Glutamatergic neuron (in vitro differentiated cells): ENCODE data around the gene ABHD14A. TPM values are rescaled to one million over a fixed set of nuclear protein-coding genes. Genes with fewer than 3 reads are reported as not detected.

Experiments
- DNase-seq: peaks from one replicate; pipeline ENCODE4 v3.0.0; 2022
- H3K27ac Mint-ChIP-seq: one replicate; pipeline ENCODE4 v1.8.0; 2020; ENCODE audit warnings: mild to moderate bottlenecking, mixed read lengths, inconsistent platforms; ENCODE audit not compliant: unreplicated experiment
- H3K27me3 Mint-ChIP-seq: one replicate; pipeline ENCODE4 v1.8.0; 2020; ENCODE audit warnings: mild to moderate bottlenecking, moderate library complexity, mixed read lengths, inconsistent platforms; ENCODE audit not compliant: unreplicated experiment
- H3K36me3 Mint-ChIP-seq: one replicate; pipeline ENCODE4 v1.8.0; 2020; ENCODE audit warnings: mild to moderate bottlenecking, mixed read lengths, inconsistent platforms; ENCODE audit not compliant: unreplicated experiment
- H3K4me1 Mint-ChIP-seq: one replicate; pipeline ENCODE4 v1.8.0; 2020; ENCODE audit warnings: mild to moderate bottlenecking, low read depth, mixed read lengths, inconsistent platforms; ENCODE audit not compliant: unreplicated experiment
- H3K4me3 Mint-ChIP-seq: one replicate; pipeline ENCODE4 v1.8.0; 2020; ENCODE audit warnings: mild to moderate bottlenecking, mixed read lengths, inconsistent platforms; ENCODE audit not compliant: unreplicated experiment
- H3K9me3 Mint-ChIP-seq: one replicate; pipeline ENCODE4 v1.8.0; 2020; ENCODE audit warnings: mild to moderate bottlenecking, moderate library complexity, mixed read lengths, inconsistent platforms; ENCODE audit not compliant: unreplicated experiment
- total RNA-seq: library from RNA; stranded (reverse); fragmentation: NEBNext Ultra II Directional; extraction: Animal tissue kit (Norgen Biotek cat#: 25700); gene quantifications from one replicate; pipeline ENCODE4 v1.2.1, GENCODE V29; 2021; ENCODE audit not compliant: unreplicated experiment
- TF ChIP-seq, protein P1 (sequence below): fragments of 200-600 bp; sonication (generic); IDR thresholded peaks from one replicate; pipeline ENCODE4 v1.5.0; 2021; ENCODE audit not compliant: partially characterized antibody, unreplicated experiment

ABHD14A gene
- total RNA-seq, 1 donor from 2014 or later, result 12.7 TPM

DNA sequence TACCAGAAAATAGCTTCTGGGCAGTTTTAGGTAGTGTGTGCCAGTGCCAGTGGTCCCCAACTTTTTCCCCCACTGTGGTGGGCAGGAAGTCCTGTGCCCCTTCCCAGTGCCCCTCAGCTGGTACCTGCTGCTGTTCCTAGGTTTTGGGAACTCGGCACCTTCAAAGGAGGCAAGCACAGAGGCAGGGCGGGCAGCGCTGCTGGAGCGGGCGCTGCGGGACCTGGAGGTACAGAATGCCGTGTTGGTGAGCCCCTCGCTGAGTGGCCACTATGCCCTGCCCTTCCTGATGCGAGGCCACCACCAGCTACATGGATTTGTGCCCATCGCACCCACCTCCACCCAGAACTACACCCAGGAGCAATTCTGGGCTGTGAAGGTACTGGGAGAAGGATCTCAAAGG, 5.4 kb downstream of the ABHD14A start:
- no peak overlapping the region for H3K4me3 Mint-ChIP-seq
- TF ChIP-seq, protein P1, sequence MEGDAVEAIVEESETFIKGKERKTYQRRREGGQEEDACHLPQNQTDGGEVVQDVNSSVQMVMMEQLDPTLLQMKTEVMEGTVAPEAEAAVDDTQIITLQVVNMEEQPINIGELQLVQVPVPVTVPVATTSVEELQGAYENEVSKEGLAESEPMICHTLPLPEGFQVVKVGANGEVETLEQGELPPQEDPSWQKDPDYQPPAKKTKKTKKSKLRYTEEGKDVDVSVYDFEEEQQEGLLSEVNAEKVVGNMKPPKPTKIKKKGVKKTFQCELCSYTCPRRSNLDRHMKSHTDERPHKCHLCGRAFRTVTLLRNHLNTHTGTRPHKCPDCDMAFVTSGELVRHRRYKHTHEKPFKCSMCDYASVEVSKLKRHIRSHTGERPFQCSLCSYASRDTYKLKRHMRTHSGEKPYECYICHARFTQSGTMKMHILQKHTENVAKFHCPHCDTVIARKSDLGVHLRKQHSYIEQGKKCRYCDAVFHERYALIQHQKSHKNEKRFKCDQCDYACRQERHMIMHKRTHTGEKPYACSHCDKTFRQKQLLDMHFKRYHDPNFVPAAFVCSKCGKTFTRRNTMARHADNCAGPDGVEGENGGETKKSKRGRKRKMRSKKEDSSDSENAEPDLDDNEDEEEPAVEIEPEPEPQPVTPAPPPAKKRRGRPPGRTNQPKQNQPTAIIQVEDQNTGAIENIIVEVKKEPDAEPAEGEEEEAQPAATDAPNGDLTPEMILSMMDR, result no peak
- H3K9me3 Mint-ChIP-seq, result peaks cover 6% of the 10 kb centered on the region
- DNase-seq, result no peak
- no peak overlapping the region for H3K27ac Mint-ChIP-seq
- no peaks in the 10 kb centered on the region for H3K36me3 Mint-ChIP-seq
- H3K27me3 Mint-ChIP-seq, result peaks cover 7% of the 10 kb centered on the region
- peaks cover 11% of the 10 kb centered on the region for H3K4me1 Mint-ChIP-seq

DNA sequence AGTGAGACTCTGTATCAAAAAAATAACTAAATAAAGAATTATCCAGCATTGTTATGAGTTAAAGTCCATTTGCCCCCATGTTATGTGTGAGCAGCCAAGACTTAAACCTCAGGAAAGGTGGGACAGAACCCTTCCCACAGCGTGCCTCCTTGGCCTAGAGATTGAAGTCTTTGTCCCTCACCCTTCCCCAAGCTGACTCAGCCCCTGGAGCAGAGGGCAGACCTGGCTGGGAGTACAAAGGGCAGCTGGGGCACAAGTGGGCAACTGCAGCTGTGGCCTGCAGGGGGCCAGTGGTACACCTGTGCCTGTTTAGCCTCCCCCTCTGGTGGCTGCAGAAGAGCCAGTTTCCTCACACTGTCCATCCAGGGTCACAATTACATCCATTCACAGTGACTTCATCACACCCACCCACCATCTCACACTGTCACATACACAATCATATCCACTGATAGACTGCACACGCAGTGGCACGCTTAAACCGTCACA, 7.5 kb downstream of the ABHD14A start:
- no peak for DNase-seq
- TF ChIP-seq, protein P1, result peak; percentile 65
- H3K27me3 Mint-ChIP-seq, result peaks cover 1% of the 10 kb centered on the region
- H3K4me1 Mint-ChIP-seq, result peaks cover 5% of the 10 kb centered on the region
- peak overlapping the region; percentile 85 for H3K27ac Mint-ChIP-seq
- H3K4me3 Mint-ChIP-seq, result peak overlapping the region; percentile 86
- H3K9me3 Mint-ChIP-seq, result no peaks in the 10 kb centered on the region
- no peaks in the 10 kb centered on the region for H3K36me3 Mint-ChIP-seq

DNA sequence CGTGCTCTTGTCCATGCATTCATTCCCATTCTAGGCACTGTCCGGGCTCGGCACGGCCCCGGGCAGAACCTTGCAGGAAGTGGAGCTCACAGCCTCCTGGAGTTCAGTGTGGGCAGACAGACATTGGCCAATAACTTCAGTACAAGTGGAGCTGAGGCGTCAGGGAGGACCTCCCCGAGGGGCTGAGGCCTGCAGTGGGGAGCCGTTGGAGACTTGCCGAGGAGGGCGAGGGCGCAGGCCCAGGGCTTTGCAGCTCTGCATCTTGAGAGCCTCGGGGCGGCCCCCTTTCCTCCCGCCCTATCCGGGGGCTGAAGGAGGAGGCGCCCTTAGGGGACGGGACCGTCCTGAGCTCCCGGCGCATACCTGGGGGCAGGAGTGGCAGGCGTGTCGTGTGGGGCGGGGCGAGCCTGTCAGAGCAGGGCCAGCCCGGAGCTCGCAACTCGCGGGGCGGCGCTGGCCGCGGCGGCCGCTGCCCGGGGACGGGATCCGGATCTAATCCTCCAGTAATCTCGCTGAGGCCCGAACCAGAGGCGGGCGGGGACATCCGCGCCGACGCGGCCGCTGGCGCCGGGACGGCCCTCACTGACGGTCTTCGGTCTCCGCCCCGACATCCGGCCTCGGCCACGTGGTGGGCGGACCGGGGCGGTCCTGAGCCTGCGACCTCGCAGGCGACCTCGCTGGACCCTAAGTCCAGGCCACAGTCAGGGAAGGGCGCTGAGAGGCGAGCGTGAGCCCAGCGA, 8.1 kb downstream of the ABHD14A start, which contains the start of gene ACY1:
TSS of gene ACY1 (plus strand) at position 698 of the 740 bp plus-strand sequence. CDS start 530 bp downstream, outside the sequence.
- Mint-ChIP-seq H3K4me1 (peaks cover 5% of the 10 kb centered on the region), H3K36me3 (no peaks in the 10 kb centered on the region), H3K9me3 (no peaks in the 10 kb centered on the region), H3K27ac (peak within 1 kb of the TSS; percentile 85), H3K4me3 (peak within 1 kb of the TSS; percentile 86), H3K27me3 (no peaks in the 10 kb centered on the region)
- DNase-seq, result peak; percentile 83
- TF ChIP-seq, protein P1, result peak; percentile 53

DNA sequence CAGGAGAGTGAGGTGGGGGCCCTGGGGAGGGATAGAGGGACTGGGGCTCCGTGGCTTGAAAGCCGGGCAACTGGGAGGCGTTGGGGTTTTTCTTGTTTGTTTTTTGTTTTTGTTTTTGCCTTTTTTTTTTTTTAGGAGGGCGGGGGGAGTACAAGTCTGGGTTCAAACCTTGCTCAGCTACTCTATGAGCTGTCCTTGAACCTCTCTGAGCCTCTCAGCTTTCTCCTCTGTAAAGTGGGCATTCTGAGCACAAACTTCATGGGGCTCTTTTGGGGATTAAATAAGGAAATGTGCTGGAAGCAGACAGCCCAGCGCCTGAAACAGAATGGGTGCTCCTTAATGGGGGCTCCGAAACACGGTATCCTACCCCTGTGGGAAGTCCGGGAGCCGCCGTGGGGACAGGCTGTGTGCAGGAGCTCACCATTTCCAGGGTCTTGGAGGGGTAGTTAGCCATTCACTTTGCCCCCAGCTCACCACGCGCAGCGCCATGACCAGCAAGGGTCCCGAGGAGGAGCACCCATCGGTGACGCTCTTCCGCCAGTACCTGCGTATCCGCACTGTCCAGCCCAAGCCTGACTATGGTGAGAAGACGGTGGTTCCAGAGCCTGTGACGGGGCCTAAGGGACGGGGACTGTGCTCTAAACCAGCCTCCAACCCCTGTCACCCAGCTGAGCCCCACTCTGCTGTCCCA, 8.9 kb downstream of the ABHD14A start:
- no peaks in the 10 kb centered on the region for H3K9me3 Mint-ChIP-seq
- no peak for DNase-seq
- H3K27ac Mint-ChIP-seq, result peak overlapping the region; percentile 43
- peak overlapping the region; percentile 82 for H3K4me3 Mint-ChIP-seq
- TF ChIP-seq, protein P1, result no peak
- H3K36me3 Mint-ChIP-seq, result no peaks in the 10 kb centered on the region
- H3K4me1 Mint-ChIP-seq, result peaks cover 5% of the 10 kb centered on the region
- no peaks in the 10 kb centered on the region for H3K27me3 Mint-ChIP-seq

DNA sequence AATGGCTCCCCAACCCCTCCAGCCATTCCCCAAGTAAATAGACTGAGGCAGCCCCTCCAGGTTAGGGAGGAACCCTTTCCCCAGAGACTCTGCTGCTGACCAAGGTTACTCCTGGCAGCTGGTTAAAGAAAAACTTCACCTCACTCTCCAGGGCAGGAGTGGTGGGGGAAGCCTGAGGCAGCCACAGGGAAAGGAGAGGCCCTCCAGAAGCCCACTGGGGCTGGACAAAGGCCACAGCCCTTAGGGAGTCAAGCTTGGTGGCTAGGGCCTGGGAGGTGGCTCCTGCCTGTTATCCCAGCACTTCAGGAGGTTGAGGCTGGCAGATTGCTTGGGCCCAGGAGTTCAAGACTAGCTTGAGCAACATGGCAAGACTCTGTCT, 9.4 kb downstream of the ABHD14A start:
- H3K27me3 Mint-ChIP-seq, result no peaks in the 10 kb centered on the region
- H3K4me3 Mint-ChIP-seq, result peak overlapping the region; percentile 70
- DNase-seq, result no peak
- peaks cover 2% of the 10 kb centered on the region for H3K9me3 Mint-ChIP-seq
- peaks cover 5% of the 10 kb centered on the region for H3K4me1 Mint-ChIP-seq
- no peaks in the 10 kb centered on the region for H3K36me3 Mint-ChIP-seq
- TF ChIP-seq, protein P1, result no peak
- no peak overlapping the region for H3K27ac Mint-ChIP-seq
